K562 (cell line): ENCODE measurements around the gene CSTA.

Source experiments
- ATF3 ChIP-seq, 2 experiments: fragments of 450-650 bp in 1 of 2; sonication (generic) in 1 of 2; formaldehyde crosslinking in 1 of 2; IDR thresholded peaks in 1 of 2; conservative IDR thresholded peaks in 1 of 2; 2 replicates each; pipeline versions ENCODE4 v1.6.1 to v1.8.1; 2016 to 2023; ENCODE audit warnings: mild to moderate bottlenecking in 2 of 2, moderate library complexity in 2 of 2, inconsistent platforms in 1 of 2, missing genetic modification reagents in 1 of 2
- CBFB ChIP-seq: sonication (generic); formaldehyde crosslinking; IDR thresholded peaks from 2 replicates; pipeline ENCODE4 v1.4.0; 2020; ENCODE audit warnings: mild to moderate bottlenecking, missing genetic modification reagents
- CEBPB ChIP-seq: fragments of 450-650 bp; IDR thresholded peaks from 2 replicates; pipeline ENCODE4 v1.6.1; 2016; ENCODE audit warnings: missing genetic modification characterization, missing compliant biosample characterization
- CTCF ChIP-seq, 3 experiments: IDR thresholded peaks in 2 of 3; conservative IDR thresholded peaks in 1 of 3; 2 replicates each; pipeline ENCODE4 v1.5.1; 2011 to 2012; ENCODE audit warnings: low read length in 3 of 3, mild to moderate bottlenecking in 3 of 3, control low read depth in 2 of 3, improper control_type of control experiment in 1 of 3, inconsistent platforms in 1 of 3, low read depth in 1 of 3, mixed read lengths in 1 of 3, moderate library complexity in 1 of 3; ENCODE audit not compliant: insufficient read depth in 2 of 3
- GABPA ChIP-seq: fragments of 200-800 bp; sonication (Bioruptor generic); conservative IDR thresholded peaks from 2 replicates; pipeline ENCODE4 v1.6.1; 2016; ENCODE audit warnings: low read depth, missing genetic modification characterization, missing compliant biosample characterization
- GATAD2A ChIP-seq: fragments of 450-650 bp; IDR thresholded peaks from 2 replicates; pipeline ENCODE4 v1.6.1; 2017
- MAX ChIP-seq: sonication (generic); formaldehyde crosslinking; IDR thresholded peaks from 2 replicates; pipeline ENCODE4 v1.9.0; 2022; ENCODE audit warnings: mild to moderate bottlenecking, missing genetic modification reagents
- PPARD ChIP-seq: fragments of 250-450 bp; sonication (Bioruptor Pico); IDR thresholded peaks from 2 replicates; pipeline ENCODE4 v1.8.0; 2022; ENCODE audit warnings: inconsistent platforms, mild to moderate bottlenecking, moderate library complexity
- SIN3A ChIP-seq, 2 experiments: fragments of 150-350 bp in 1 of 2; IDR thresholded peaks; 2 replicates each; pipeline ENCODE4 v1.6.1; 2011 to 2016; ENCODE audit warnings: borderline replicate concordance in 2 of 2, low read depth in 2 of 2, low read length in 2 of 2, mild to moderate bottlenecking in 2 of 2, moderate library complexity in 2 of 2; ENCODE audit not compliant: control insufficient read depth in 1 of 2
- TAF1 ChIP-seq: IDR thresholded peaks from 2 replicates; pipeline ENCODE4 v1.6.1; 2011; ENCODE audit warnings: mild to moderate bottlenecking, low read length, moderate library complexity; ENCODE audit not compliant: insufficient read depth, control insufficient read depth, severe bottlenecking; ENCODE audit errors: extremely low read depth
- TEAD4 ChIP-seq, 2 experiments: sonication (generic) in 1 of 2; formaldehyde crosslinking in 1 of 2; IDR thresholded peaks; 2 replicates each; pipeline versions ENCODE4 v1.6.1 to v1.8.0; 2012 to 2022; ENCODE audit warnings: borderline replicate concordance in 1 of 2, inconsistent platforms in 1 of 2, low read length in 1 of 2, mild to moderate bottlenecking in 1 of 2, missing genetic modification reagents in 1 of 2
- ZNF274 ChIP-seq: IDR thresholded peaks from 2 replicates; pipeline ENCODE4 v1.6.1; 2011; ENCODE audit warnings: low read depth, mild to moderate bottlenecking, low read length, moderate library complexity, borderline replicate concordance

DNA sequence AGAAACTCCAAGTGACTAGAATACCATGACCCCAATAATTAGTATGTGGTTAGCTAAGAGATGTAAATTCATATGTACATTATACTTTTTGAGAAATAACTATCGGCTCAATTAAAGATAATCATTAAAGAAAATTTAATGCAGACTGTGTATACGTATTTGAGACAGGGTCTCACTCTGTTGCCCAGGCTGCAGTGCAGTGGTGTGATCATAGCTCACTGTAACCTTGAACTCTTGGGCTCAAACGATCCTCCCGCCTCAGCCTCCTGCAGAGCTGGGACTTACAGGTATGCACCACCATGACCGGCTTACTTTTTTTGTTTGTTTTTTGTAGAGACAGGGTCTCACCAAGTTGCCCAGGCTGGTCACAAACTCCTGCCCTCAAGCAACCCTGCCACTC, 8.7 kb upstream of the CSTA start:
- TF ChIP-seq CEBPB (tag) (no peak), SIN3A (IDR thresholded peaks at IDR 0.05; ENCODE audit: borderline replicate concordance in 2 of 2, control insufficient read depth in 1 of 2, low read depth in 2 of 2, low read length in 2 of 2) (no peak), CTCF (IDR thresholded peaks at IDR 0.05 in 2 of 3, conservative IDR thresholded peaks at IDR 0.05 in 1 of 3; ENCODE audit: insufficient read depth in 2 of 3, low read depth in 1 of 3, low read length in 3 of 3) (no peak), ZNF274 (no peak), GABPA (no peak), TEAD4 (IDR thresholded peaks at IDR 0.05; ENCODE audit: low read length) (no peak), TEAD4 (CRISPR knock-in tag; IDR thresholded peaks at IDR 0.05; ENCODE audit: borderline replicate concordance) (no peak), TAF1 (no peak), CBFB (CRISPR knock-in tag) (no peak), ATF3 (IDR thresholded peaks at IDR 0.05) (no peak), ATF3 (CRISPR knock-in tag; conservative IDR thresholded peaks at IDR 0.05) (no peak), GATAD2A (no peak), MAX (CRISPR knock-in tag) (no peak), PPARD (no peak)
